DND-41 (cell line): Measurements from ENCODE around the gene MBD3L5.

Source experiments
- EZH2 ChIP-seq: IDR thresholded peaks from 3 replicates; pipeline ENCODE4 v1.6.1; 2012; ENCODE audit warnings: borderline replicate concordance, low read depth, mild to moderate bottlenecking, moderate library complexity, low read length, inconsistent platforms; ENCODE audit not compliant: severe bottlenecking
- TF ChIP-seq, protein P1 (sequence below): IDR thresholded peaks from 2 replicates; pipeline ENCODE4 v1.5.1; 2012; ENCODE audit warnings: borderline replicate concordance, low read length, moderate library complexity, mild to moderate bottlenecking; ENCODE audit not compliant: poor library complexity, severe bottlenecking; ENCODE audit errors: extremely low read depth

DNA sequence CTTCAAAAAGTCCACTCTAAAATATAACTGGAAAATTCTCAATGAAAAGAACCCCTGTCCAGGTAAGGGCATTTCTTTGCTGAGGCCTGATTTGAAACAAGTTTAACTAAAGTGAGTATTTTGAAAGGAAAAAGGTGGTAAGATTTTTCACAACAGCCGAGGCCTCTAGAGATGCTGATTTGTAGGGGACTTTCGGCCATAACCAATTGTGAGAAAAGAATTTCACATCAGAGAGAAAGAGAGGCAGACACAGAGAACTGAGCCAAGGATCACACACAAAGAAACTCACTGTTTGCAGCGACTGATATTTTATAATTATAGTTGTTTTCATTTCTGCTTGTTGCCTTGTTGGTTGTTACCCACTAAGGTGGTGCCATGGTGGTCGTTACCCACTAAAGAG, 33.6 kb upstream of the MBD3L5 start:
- TF ChIP-seq, protein P1, sequence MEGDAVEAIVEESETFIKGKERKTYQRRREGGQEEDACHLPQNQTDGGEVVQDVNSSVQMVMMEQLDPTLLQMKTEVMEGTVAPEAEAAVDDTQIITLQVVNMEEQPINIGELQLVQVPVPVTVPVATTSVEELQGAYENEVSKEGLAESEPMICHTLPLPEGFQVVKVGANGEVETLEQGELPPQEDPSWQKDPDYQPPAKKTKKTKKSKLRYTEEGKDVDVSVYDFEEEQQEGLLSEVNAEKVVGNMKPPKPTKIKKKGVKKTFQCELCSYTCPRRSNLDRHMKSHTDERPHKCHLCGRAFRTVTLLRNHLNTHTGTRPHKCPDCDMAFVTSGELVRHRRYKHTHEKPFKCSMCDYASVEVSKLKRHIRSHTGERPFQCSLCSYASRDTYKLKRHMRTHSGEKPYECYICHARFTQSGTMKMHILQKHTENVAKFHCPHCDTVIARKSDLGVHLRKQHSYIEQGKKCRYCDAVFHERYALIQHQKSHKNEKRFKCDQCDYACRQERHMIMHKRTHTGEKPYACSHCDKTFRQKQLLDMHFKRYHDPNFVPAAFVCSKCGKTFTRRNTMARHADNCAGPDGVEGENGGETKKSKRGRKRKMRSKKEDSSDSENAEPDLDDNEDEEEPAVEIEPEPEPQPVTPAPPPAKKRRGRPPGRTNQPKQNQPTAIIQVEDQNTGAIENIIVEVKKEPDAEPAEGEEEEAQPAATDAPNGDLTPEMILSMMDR, result no peak
- TF ChIP-seq EZH2, result no peak
